Measurements from ENCODE around the gene RNASEH2C.
"Not testable (repeated sequence)": the region's sequence is repeated elsewhere in the genome, so short reads cannot be mapped to it uniquely, and the experiment has no call there.

RNASEH2C gene

GRCh38 chr11:65739022-65739421 lies 18.4 kb upstream of the RNASEH2C start:
- DNase-seq (ENCODE audit: extremely low read depth, insufficient read length): no peak
- no peaks in the 10 kb centered on the region; the same call in none of the 2 replicates for H3K27me3 ChIP-seq (replicated peaks; ENCODE audit: control insufficient read depth, insufficient read depth, low read length)
- no peak for TF ChIP-seq CTCF (IDR thresholded peaks at IDR 0.05; ENCODE audit: insufficient read depth, low read length, poor library complexity, severe bottlenecking)
- H3K36me3 ChIP-seq (ENCODE audit: control insufficient read depth, insufficient read depth, low read length): no peaks in the 10 kb centered on the region
- H3K4me3 ChIP-seq (replicated peaks; ENCODE audit: low read depth, low read length): no peak overlapping the region

GRCh38 chr11:65736810-65737209 lies 16.2 kb upstream of the RNASEH2C start:
- Histone ChIP-seq H3K27me3 (replicated peaks; ENCODE audit: control insufficient read depth, insufficient read depth, low read length) (no peaks in the 10 kb centered on the region; the same call in 1 of the 2 replicates), H3K36me3 (ENCODE audit: control insufficient read depth, insufficient read depth, low read length) (no peaks in the 10 kb centered on the region), H3K4me3 (replicated peaks; ENCODE audit: low read depth, low read length) (no peak overlapping the region)
- TF ChIP-seq CTCF (IDR thresholded peaks at IDR 0.05; ENCODE audit: insufficient read depth, low read length, poor library complexity, severe bottlenecking): no peak
- no peak for DNase-seq (ENCODE audit: extremely low read depth, insufficient read length)

- H3K36me3 ChIP-seq (ENCODE audit: control insufficient read depth, insufficient read depth, low read length); H3K4me3 ChIP-seq (replicated peaks; ENCODE audit: low read depth, low read length); H3K27me3 ChIP-seq (replicated peaks; ENCODE audit: control insufficient read depth, insufficient read depth, low read length); DNase-seq (ENCODE audit: extremely low read depth, insufficient read length): not testable (repeated sequence)
Measured at GRCh38 chr11:65735111-65735510, 14.5 kb upstream of the RNASEH2C start.

GRCh38 chr11:65730461-65730860 lies 9.9 kb upstream of the RNASEH2C start:
- Histone ChIP-seq H3K27me3 (replicated peaks; ENCODE audit: control insufficient read depth, insufficient read depth, low read length) (no peaks in the 10 kb centered on the region), H3K36me3 (ENCODE audit: control insufficient read depth, insufficient read depth, low read length) (no peaks in the 10 kb centered on the region), H3K4me3 (replicated peaks; ENCODE audit: low read depth, low read length) (no peak overlapping the region)
- TF ChIP-seq CTCF (IDR thresholded peaks at IDR 0.05; ENCODE audit: insufficient read depth, low read length, poor library complexity, severe bottlenecking): no peak
- DNase-seq (ENCODE audit: extremely low read depth, insufficient read length): no peak

GRCh38 chr11:65727865-65728264 lies 7.3 kb upstream of the RNASEH2C start:
- Histone ChIP-seq H3K36me3 (ENCODE audit: control insufficient read depth, insufficient read depth, low read length) (no peaks in the 10 kb centered on the region), H3K4me3 (replicated peaks; ENCODE audit: low read depth, low read length) (no peak overlapping the region), H3K27me3 (replicated peaks; ENCODE audit: control insufficient read depth, insufficient read depth, low read length) (no peaks in the 10 kb centered on the region)
- TF ChIP-seq CTCF (IDR thresholded peaks at IDR 0.05; ENCODE audit: insufficient read depth, low read length, poor library complexity, severe bottlenecking): no peak
- no peak for DNase-seq (ENCODE audit: extremely low read depth, insufficient read length)

- DNase-seq (ENCODE audit: extremely low read depth, insufficient read length): no peak
- TF ChIP-seq CTCF (IDR thresholded peaks at IDR 0.05; ENCODE audit: insufficient read depth, low read length, poor library complexity, severe bottlenecking): peak; percentile 34
- Histone ChIP-seq H3K27me3 (replicated peaks; ENCODE audit: control insufficient read depth, insufficient read depth, low read length) (no peaks in the 10 kb centered on the region), H3K36me3 (ENCODE audit: control insufficient read depth, insufficient read depth, low read length) (no peaks in the 10 kb centered on the region), H3K4me3 (replicated peaks; ENCODE audit: low read depth, low read length) (no peak overlapping the region)
Measured at GRCh38 chr11:65726660-65727059, 6.1 kb upstream of the RNASEH2C start.

All from GM06990 (cell line).